Sigmoid colon (tissue), 7 donors: ENCODE data around the gene REPS1. TPM values are rescaled to one million over a fixed set of nuclear protein-coding genes. Genes with fewer than 3 reads are reported as not detected.

Experiments
- DNase-seq: peaks from one replicate; pipeline ENCODE4 v3.0.0-alpha.2; 2019
- H3K27ac ChIP-seq, 4 donors: fragments of 200-600 bp; sonication (generic); one replicate each; pipeline ENCODE4 v1.5.1; 2016 to 2019; ENCODE audit warnings: mild to moderate bottlenecking in 1 of 4
- H3K27me3 ChIP-seq, 3 donors: fragments of 200-600 bp; sonication (generic); one replicate each; pipeline ENCODE4 v1.5.1; 2019; ENCODE audit warnings: mild to moderate bottlenecking in 1 of 3
- H3K36me3 ChIP-seq, 4 donors: fragments of 200-600 bp; sonication (generic); one replicate each; pipeline ENCODE4 v1.5.1; 2016 to 2019
- H3K4me1 ChIP-seq, 4 donors: fragments of 200-600 bp; sonication (generic); one replicate each; pipeline ENCODE4 v1.5.1; 2017 to 2019
- H3K4me3 ChIP-seq, 4 donors: fragments of 200-600 bp; sonication (generic); one replicate each; pipeline ENCODE4 v1.5.1; 2017 to 2019; ENCODE audit warnings: mild to moderate bottlenecking in 2 of 4, moderate library complexity in 1 of 4
- H3K9me3 ChIP-seq, 4 donors: fragments of 200-600 bp in 3 of 4; sonication (generic) in 3 of 4; one replicate each; pipeline versions ENCODE4 v1.5.1 to v1.6.1; 2013 to 2019
- EP300 ChIP-seq, 4 donors: sonication (generic); formaldehyde crosslinking; IDR thresholded peaks; one replicate each; pipeline ENCODE4 v1.6.1; 2017; ENCODE audit warnings: antibody characterized with exemption in 4 of 4
- POLR2A ChIP-seq, 2 donors: fragments of 450-650 bp; IDR thresholded peaks; one replicate each; pipeline ENCODE4 v1.6.1; 2016; ENCODE audit warnings: antibody characterized with exemption in 2 of 2, mild to moderate bottlenecking in 2 of 2, moderate library complexity in 2 of 2
- POLR2AphosphoS5 ChIP-seq, 4 donors: sonication (generic); formaldehyde crosslinking; IDR thresholded peaks; one replicate each; pipeline ENCODE4 v1.6.1; 2017; ENCODE audit warnings: antibody characterized with exemption in 4 of 4
- WGBS, 2 donors: extraction: QIAGEN DNeasy Blood & Tissue Kit; methylation state at CpG; one replicate each; pipeline ENCODE4 v1.1.7; 2013; 5-methylcytosine and 5-hydroxymethylcytosine counted together
- intact Hi-C: fragments of 100-400 bp; cut with DNase I; formaldehyde crosslinking; loops from one replicate; pipeline ENCODE4 v1.15.1; 2023
- polyA plus RNA-seq, 3 donors: library from polyadenylated mRNA; stranded (reverse); fragments of 200-250 nt; gene quantifications; one replicate each; pipeline ENCODE4 v1.2.3, GENCODE V29; 2013
- total RNA-seq, 4 donors: library from RNA; depleted of rRNA; stranded (reverse); fragments of >200 nt; gene quantifications; one replicate each; pipeline ENCODE4 v1.1.0, GENCODE V29; 2016
- TF ChIP-seq, protein P1 (sequence below), 4 experiments: fragments of 450-650 bp in 3 of 4; fragments of 200-600 bp in 1 of 4; IDR thresholded peaks; one replicate each; pipeline ENCODE4 v1.5.1; 2016 to 2019; ENCODE audit warnings: antibody characterized with exemption in 4 of 4, mild to moderate bottlenecking in 3 of 4, moderate library complexity in 2 of 4
- donor health status: healthy with polysubstance abuse.
- donor health status: Bipolar disorder and iron deficiency.
- donor health status: healthy.

Gene REPS1
- total and polyA plus RNA-seq, 7 donors, result 12.6 to 53.7 (median 26.3) TPM

DNA sequence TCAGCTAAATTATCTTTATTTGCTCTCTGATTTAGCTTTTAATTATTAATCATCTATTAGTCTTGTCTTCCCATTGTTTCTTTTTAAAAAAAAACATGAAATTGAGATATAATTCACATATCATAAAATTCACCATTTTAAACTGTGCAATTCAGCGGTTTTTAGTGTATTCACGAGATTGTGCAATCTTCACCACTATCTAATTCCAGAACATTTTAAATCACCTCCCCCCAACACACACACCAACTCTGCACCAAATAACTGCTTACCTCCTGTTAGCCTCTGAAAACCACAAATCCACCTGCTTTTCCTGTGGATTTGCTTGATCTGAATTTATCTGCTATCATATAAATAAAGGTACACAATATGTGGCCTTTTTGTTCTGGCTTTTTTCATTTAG is 31.7 kb upstream of the REPS1 start:
- TF ChIP-seq POLR2A (IDR thresholded peaks at IDR 0.05) (no peak), POLR2AphosphoS5 (IDR thresholded peaks at IDR 0.05) (no peak), EP300 (IDR thresholded peaks at IDR 0.05) (no peak)
- TF ChIP-seq, protein P1, sequence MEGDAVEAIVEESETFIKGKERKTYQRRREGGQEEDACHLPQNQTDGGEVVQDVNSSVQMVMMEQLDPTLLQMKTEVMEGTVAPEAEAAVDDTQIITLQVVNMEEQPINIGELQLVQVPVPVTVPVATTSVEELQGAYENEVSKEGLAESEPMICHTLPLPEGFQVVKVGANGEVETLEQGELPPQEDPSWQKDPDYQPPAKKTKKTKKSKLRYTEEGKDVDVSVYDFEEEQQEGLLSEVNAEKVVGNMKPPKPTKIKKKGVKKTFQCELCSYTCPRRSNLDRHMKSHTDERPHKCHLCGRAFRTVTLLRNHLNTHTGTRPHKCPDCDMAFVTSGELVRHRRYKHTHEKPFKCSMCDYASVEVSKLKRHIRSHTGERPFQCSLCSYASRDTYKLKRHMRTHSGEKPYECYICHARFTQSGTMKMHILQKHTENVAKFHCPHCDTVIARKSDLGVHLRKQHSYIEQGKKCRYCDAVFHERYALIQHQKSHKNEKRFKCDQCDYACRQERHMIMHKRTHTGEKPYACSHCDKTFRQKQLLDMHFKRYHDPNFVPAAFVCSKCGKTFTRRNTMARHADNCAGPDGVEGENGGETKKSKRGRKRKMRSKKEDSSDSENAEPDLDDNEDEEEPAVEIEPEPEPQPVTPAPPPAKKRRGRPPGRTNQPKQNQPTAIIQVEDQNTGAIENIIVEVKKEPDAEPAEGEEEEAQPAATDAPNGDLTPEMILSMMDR (IDR thresholded peaks at IDR 0.05), result no peak
- no peaks in the 10 kb centered on the region for H3K27me3 ChIP-seq
- H3K4me3 ChIP-seq, result no peak overlapping the region
- no peak for DNase-seq
- no peak overlapping the region for H3K27ac ChIP-seq
- intact Hi-C loops, result no loop called here
- no peaks in the 10 kb centered on the region for H3K36me3 ChIP-seq
- no peaks in the 10 kb centered on the region for H3K9me3 ChIP-seq
- H3K4me1 ChIP-seq, result peaks cover 0 to 13% (median 9%) of the 10 kb centered on the region in 4 donors
- 89 to 94% methylated on average over 2 of the region's 2 CpGs for WGBS, 2 donors

DNA sequence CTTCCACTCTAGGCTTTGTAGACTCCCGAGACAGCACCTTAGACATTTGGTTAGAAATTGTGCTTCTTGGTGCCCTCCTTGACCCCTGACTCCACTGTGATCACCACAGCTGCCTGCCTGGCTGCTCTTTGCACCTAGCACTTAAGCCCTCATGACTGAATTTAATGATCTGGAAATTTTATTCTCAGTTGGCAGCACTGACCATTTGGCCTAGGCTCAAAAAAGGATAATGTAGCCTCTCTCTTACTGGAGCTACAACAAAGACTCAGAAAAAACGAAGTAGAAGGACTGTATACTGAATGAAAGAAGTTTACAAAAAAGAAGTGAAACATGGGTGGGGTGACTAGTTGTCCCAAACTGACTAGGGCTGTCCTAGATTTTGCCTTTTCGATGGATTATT is 29.2 kb upstream of the REPS1 start:
- intact Hi-C loops, result no loop called here
- Histone ChIP-seq H3K9me3 (no peaks in the 10 kb centered on the region), H3K27ac (peak overlapping the region in 1 of 4 donors; percentile 36), H3K36me3 (no peaks in the 10 kb centered on the region), H3K27me3 (no peaks in the 10 kb centered on the region), H3K4me1 (peaks cover 0 to 13% (median 9%) of the 10 kb centered on the region in 4 donors), H3K4me3 (no peak overlapping the region)
- DNase-seq, result no peak
- no peak for TF ChIP-seq POLR2AphosphoS5 (IDR thresholded peaks at IDR 0.05)
- no peak for TF ChIP-seq POLR2A (IDR thresholded peaks at IDR 0.05)
- TF ChIP-seq, protein P1 (IDR thresholded peaks at IDR 0.05), result no peak
- TF ChIP-seq EP300 (IDR thresholded peaks at IDR 0.05), result no peak
- WGBS, 2 donors, result 55 to 72% methylated on average over 3 of the region's 3 CpGs

DNA sequence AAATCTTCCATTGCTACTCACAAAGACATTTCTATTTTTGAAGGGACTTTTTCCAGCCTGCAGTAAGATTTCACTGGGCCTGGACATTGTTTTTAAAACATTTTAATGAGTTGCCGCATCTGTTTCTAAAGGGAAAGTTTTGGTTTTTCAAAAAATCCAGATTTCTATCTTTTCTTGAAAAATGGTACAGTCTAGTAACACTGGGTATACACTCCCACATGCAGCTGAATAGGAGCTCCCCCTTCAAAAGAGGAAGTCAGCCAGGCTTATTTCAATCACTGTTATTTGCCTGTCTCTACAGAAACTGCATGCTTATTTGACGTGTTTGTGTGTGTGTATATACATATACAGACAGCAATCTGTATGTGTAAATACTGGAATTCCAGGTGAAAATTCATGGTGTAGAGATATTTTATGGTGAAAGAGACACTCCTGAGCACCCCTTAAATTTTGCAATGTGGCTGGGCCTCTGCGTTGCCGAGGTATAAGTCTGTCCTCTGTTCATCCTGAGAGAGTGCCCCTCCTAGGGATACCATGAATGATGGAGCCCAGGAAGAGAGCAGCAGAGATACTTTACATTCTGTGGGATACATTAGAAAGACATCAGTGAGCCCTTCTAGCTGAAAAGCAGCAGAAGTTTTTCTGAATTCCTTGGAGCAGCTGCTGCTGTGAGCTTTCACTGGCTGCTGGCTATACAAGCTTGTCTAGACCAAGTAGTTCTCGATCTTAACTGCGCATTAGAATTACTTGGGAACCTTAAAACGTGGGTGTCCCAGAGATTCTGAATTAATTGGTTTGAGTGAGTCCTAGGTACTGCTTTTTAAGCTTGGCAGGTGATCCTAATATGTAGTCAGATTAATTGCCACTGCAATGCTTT is 28.5 kb upstream of the REPS1 start:
- intact Hi-C loops, result no loop called here
- peak overlapping the region in 2 of 4 donors; percentile 3 to 36 for H3K27ac ChIP-seq
- no peaks in the 10 kb centered on the region for H3K9me3 ChIP-seq
- H3K4me1 ChIP-seq, result peaks cover 0 to 13% (median 9%) of the 10 kb centered on the region in 4 donors
- 77 to 79% methylated on average over 7 of the region's 7 CpGs for WGBS, 2 donors
- H3K36me3 ChIP-seq, result no peaks in the 10 kb centered on the region
- DNase-seq, result no peak
- TF ChIP-seq POLR2AphosphoS5 (IDR thresholded peaks at IDR 0.05) (no peak), POLR2A (IDR thresholded peaks at IDR 0.05) (no peak), EP300 (IDR thresholded peaks at IDR 0.05) (no peak)
- TF ChIP-seq, protein P1 (IDR thresholded peaks at IDR 0.05), result no peak
- no peaks in the 10 kb centered on the region for H3K27me3 ChIP-seq
- H3K4me3 ChIP-seq, result no peak overlapping the region

DNA sequence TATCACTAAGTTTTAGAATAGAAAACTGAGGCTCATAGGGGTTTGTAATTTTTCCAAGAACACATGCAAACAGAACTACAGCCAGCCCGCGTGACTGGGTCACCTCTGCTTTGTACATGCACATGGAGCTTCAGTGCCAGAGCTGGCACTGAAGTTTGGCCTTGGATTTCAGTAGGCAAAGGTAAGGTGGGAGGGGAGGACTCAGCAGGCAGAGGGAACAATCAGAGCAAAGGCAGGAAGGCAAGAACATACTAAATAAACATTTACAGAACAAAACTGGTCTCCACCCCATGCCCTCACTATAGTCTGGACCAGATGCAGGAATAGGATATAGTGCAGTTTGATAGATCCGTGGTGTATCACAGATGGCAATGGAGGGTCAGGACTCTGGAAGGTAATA is 26.9 kb upstream of the REPS1 start:
- Histone ChIP-seq H3K36me3 (no peaks in the 10 kb centered on the region), H3K4me3 (no peak overlapping the region), H3K4me1 (peaks cover 0 to 13% (median 9%) of the 10 kb centered on the region in 4 donors), H3K9me3 (no peaks in the 10 kb centered on the region), H3K27ac (no peak overlapping the region), H3K27me3 (no peaks in the 10 kb centered on the region)
- intact Hi-C loops, result no loop called here
- TF ChIP-seq, protein P1 (IDR thresholded peaks at IDR 0.05), result no peak
- no peak for TF ChIP-seq POLR2A (IDR thresholded peaks at IDR 0.05)
- TF ChIP-seq EP300 (IDR thresholded peaks at IDR 0.05), result no peak
- TF ChIP-seq POLR2AphosphoS5 (IDR thresholded peaks at IDR 0.05), result no peak
- 19 to 81% methylated on average over 3 of the region's 3 CpGs for WGBS, 2 donors
- DNase-seq, result no peak
